SK-N-DZ (cell line): ENCODE results near the gene OVOL2. TPM values are rescaled to one million over a fixed set of nuclear protein-coding genes. Genes with fewer than 3 reads are reported as not detected.
"Not testable (repeated sequence)": the region's sequence is repeated elsewhere in the genome, so short reads cannot be mapped to it uniquely, and the experiment has no call there.

Source experiments
- DNase-seq: peaks from one replicate; pipeline ENCODE4 v3.0.0-alpha.2; 2015; ENCODE audit warnings: low spot score
- polyA plus RNA-seq, 2 experiments: library from polyadenylated mRNA; depleted of rRNA; stranded (reverse); fragments of >200 nt; gene quantifications; 2 replicates each; pipeline ENCODE4 v1.2.3, GENCODE V29; 2014

Gene OVOL2
- not detected in 2 replicates for polyA plus RNA-seq (2014; cell fraction: cytosol; rRNA removed)
- 1.7 TPM in 1 of 2 replicates, not detected in the other for polyA plus RNA-seq (2014; cell fraction: nucleus; rRNA removed)

DNA sequence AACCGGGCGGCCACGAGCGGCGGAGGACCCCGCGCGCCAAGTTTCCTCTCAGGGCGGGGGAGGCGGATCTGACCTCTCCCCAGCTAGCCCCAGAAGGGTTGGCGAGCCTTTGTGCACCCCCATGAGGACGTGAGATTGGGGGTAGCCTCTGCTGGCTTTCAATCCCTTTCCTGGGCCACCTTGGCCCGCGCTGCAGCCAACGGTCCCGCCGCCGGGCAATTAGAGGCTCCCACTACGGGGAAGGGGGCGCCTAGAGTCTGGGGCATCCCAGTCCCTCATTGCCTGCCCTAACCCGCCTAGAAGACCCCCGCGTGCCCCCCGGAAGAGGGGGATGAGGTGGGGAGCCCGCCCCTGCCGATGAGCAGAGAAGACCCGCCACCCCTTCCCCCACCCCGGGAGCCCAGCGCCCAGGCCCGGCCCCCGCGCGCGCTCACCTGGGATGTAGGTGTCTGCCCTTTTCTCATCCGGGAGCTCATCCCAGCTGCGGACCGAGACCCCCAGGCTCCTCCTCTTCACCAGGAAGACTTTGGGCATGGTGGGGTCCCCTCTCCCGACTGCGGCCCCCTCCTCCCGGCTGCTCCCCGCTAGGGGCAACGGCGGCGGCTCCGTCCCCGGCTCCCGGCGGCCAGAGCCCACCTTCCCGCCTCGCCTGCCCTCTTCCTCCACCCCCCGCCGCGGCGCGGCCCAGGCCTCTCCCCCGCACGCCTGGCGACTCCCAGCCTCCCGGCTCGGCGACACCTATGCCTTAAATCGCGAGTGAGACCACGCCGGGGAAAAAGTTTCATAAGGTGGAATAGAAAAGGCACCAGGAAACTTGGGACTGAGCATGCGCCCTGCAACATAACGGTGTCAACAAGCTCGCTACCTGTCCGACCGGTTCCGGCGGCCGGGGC is at the start of gene OVOL2:
Gene OVOL2 (minus strand): TSS at position 816 of the 893 bp plus-strand sequence. CDS start 282 bp downstream, at position 534.
- DNase-seq = no peak

DNA sequence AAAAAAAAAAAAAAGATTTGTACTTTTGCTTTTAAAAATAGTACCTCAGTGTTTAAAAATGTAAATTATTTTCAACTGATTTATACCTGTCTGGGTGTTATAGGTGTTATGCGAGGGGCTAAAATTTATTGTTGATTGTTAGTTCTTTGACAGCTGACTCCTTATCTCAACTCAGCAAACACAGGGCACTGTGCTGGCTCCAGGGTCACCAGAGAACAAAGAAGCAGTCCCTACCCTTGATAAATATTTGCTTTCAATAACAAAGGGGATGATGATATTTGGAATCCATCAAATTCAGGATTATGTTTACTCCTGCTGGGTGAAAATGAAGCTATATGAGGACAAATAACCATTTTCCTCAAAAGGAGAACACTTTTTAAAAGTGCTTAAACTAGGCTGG is 45.8 kb upstream of the OVOL2 start:
- no peak for DNase-seq

DNA sequence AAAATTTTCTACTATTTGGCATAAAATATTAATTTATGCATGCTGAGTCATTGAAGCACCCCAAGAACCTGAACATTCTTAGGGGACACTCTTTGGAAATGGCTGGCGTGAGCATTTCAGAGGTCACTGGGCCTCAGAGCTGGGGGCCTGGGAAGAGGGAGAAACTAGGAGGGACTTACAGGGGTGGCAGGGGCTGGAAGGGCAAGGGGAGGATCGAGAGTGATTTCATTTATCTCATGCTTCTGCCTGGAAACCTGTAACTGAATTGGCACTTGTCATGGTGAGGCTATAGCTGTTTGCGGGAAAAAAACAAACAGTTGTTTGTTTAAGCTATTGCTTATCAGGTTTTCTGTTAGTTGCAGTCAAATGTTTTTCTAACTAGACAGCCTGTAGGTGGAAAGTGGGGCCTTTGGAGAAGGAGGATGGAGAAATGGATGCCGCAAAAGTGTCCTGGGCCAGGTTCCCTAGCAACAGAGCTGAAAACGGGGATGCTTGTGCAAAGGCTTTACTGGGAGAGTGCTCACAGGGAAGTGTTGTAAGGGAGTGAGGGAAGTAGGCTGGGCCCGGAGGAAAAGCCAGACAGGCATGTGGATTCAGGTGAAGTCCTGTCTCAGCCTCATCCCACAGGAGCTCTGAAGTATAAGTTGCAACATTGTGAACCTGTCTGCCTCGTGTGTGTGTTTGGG is 43.6 kb upstream of the OVOL2 start:
- DNase-seq = no peak

DNA sequence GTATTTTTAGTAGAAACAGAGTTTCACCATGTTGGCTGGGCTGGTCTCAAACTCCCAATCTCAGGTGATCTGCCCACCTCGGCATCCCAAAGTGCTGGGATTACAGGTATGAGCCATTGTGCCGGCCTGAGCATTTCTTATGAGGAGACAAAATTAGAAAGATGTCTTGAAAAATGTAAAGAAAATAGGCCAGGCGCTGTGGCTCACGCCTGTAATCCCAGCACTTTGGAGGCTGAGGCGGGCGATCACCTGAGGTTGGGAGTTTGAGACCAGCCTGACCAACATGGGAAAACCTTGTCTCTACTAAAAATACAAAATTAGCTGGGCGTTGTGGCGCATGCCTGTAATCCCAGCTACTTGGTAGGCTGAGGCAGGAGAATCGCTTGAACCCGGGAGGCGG is 42.9 kb upstream of the OVOL2 start:
- DNase-seq = not testable (repeated sequence)

DNA sequence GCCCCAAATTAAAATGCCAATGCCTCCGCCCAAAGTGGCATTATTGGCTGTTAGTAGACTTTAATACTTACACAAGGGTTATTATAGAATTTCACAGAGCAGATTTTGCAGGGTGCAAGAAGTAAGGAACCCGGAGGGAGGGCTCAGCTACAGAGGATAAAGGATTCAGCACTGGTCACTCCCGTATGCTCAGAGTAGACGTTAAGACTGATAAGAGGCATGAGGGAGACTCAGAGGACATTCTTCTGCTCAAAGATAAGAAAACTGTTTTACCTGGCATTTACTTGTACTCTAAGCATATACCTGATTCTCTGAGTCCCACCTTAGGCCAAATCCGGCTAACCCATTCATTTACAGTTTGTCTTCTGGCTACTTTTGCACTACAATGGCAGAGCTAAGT is 36.5 kb upstream of the OVOL2 start:
- DNase-seq = no peak

DNA sequence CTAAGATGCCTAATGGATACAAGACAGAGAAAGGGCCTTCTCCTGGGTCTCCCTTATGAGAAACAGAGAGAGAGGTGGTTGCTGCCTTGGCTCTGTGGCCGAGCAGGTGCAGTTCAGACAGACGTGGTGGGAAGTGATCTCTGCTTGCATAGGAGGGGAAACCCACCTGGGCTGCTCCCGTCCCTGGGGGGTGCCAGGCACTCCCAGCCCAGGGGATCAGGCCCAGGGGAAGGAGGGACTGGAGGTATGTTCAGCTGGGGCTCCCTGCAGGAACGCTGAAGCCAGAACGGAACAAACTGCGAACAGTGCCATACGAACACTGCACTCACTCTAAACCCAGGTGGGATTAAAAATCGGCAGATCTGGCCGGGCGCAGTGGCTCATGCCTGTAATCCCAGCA is 35.7 kb upstream of the OVOL2 start:
- DNase-seq = no peak

DNA sequence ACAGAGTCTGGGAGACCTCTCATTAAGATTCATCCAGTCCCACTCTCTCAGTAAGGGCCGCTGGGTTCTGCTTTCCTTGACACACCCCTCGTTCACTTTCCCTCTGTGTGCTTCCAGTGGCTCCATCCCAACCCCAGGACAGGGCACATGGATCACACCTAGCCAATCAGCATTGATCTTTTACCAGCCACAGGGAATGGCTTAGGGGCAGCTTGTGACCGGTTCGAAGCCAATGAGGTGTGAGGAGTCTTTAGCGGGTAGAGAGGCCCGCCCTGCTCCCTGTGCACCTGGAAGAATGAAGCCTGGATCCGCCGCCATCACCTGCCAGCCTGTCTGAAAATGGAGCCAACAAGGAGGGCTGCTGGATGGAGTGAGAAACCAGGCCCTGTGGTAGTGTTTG is 35.2 kb upstream of the OVOL2 start:
- DNase-seq = peak; percentile 41

DNA sequence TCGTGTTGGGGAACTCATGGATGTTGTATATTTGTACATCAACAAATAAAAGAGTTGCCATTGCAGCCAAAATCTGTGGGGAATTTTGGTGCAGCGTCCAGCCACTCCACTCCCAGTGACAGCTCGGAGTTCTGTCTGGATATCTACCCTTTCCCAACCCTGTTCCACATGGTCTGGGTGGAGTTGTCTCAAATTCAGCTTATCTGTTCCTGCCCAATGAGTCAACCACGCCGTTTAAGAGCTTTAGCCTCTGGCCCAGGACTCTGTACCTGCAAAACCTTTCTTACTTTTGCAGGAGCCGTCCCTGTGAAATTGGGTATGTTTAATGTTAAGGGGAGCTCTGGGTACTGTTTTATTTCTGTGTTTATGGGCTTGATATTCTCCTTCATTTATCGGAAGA is 33.9 kb upstream of the OVOL2 start:
- no peak for DNase-seq

DNA sequence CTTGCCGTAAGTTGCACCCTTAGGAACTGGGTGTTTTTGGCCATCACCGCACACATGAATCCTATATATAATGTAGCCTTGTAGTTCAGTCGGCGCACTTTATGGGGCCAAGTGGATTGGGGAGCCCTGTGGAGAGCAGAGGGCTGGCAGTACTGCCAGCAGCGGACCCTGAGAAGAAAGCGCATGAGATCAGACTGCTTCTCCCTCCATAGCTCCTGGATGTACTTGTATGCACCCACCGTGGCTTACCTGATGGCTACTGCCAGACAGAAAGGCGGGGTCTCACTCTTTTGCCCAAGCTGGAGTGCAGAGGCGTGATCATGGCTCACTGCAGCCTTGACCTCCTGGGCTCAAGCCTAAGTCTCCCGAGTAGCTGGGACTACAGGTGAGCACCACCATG is 32.8 kb upstream of the OVOL2 start:
- no peak for DNase-seq

DNA sequence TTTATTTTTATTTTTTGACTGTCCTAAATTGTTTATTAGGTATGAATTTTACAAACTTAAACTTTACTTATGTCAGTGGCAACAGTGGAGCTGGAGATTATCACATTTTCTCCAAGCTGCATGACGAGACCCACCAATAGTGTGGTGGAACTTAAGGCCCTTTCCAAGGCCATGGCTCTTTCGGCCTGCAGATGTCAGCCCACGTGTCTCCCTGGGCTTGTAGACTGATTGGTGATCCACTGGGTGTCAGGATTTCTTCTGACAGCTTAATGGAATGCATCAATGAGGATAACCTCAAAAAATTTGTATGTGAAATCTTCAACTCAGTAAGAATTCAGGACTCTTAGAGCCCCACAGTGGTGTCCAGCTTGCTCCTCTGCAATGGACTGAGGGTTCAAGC is 32.3 kb upstream of the OVOL2 start:
- DNase-seq = no peak

DNA sequence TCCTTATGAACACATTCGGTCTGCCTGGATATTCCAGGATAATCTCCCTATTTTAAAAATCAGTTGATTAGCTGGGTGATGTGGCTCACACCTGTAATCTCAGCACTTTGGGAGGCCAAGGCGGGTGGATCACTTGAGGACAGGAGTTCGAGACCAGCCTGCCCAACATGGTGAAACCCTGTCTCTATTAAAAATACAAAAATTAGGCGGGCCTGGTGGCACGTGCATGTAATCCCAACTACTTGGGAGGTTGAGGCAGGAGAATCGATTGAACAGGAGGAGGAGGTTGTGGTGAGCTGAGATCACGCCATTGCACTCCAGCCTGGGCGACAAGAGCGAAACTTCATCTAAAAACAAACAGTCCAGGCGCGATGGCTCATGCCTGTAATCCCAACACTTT is 31.1 kb upstream of the OVOL2 start:
- DNase-seq = not testable (repeated sequence)

DNA sequence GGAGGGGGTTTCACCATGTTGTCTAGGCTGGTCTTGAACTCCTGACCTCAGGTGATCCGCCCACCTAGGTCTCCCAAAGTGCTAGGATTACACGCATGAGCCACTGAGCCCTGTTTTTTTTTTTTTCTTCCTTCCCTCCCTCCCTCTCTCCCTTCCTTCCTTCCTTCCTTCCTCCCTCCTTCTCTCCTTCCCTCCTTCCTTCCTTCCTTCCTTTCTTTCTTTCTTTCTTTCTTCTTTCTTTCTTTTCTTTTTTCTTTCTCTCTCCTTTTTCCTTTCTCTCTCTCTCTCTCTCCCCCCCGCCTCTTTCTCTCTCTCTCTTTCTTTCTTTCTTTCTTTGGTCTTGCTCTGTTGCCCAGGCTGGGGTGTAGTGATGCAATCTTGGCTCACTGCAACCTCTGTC is 30.6 kb upstream of the OVOL2 start:
- DNase-seq = not testable (repeated sequence)

DNA sequence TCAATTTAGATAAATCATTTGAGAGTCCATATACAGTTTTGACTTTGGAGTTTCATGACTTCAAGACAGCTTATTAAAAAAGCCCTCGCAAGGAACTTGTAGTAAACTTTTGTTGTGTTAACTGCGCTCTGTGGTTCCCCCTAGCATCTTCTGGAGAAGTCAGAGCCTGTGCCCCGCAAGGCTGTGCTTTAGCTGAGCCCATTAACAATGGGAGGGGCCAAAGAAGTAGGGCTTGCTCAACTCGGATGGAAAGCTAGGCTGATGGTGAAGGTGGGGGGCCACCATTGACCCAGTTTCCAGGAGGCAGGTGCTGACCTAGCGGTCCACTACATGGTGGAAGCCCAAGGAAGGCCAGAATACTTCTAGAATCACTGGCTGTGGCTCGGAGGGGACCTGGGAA is 29.3 kb upstream of the OVOL2 start:
- no peak for DNase-seq

DNA sequence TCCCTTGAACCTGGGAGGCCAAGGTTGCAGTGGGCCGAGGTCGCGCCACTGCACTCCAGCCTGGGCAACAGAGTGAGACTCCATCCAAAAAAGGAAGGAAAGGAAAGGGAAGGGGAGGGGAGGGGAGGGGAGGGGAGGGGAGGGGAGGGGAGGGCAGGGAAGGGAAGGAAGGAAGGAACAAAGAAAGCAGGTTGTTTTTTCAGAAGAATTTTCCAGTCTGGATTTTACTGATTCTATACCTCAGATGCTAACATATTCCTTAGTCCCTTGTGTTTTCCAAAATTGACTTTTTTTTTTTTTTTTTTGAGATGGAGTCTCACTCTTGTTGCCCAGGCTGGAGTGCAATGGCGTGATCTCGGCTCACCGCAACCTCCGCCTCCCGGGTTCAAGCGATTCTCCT is 23.1 kb upstream of the OVOL2 start:
- not testable (repeated sequence) for DNase-seq

DNA sequence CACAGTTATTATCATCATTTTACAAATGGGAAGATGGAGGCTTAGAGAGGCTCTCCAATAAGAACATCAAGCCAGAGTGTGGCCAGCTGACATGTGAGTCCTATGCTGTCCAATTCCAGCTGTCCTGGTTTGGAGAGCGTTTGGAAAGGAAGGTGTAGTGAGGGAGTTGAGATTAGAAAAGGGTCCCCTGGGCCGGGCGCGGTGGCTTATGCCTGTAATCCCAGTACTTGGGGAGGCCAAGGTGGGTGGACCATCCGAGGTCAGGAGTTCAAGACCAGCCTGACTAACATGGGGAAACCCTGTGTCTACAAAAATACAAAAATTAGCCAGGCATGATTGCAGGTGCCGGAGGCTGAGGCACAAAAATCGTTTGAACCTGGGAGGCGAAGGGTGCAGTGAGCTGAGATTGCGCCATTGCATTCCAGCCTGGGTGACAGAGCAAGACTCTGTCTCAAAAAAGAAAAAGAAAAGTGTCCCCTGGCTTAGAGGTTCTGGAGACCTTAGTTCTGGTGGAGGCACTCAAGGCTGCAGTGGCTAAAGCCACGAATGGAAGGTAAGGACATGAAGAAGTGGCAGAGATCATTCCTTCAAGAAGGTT is 22.1 kb upstream of the OVOL2 start:
- no peak for DNase-seq

DNA sequence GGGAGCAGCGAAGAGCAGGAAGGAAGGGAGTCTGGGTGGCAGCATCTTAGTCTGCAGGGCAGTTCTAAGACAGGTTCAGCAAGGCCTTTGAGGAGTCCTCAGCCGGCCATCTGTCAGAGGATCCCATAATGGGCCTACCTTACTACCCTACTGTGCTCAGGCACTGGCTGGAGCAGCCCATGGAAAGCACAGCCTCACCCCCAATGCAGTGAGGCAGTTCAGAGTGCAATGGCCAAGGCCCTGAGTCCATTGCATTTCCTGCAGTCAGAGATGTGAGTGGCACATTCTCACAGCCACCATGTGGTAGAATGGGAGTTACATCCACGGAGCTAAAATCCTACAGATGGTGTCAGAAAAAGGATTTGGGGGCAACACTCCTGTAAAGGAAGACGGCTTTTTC is 19.4 kb upstream of the OVOL2 start:
- DNase-seq = no peak

DNA sequence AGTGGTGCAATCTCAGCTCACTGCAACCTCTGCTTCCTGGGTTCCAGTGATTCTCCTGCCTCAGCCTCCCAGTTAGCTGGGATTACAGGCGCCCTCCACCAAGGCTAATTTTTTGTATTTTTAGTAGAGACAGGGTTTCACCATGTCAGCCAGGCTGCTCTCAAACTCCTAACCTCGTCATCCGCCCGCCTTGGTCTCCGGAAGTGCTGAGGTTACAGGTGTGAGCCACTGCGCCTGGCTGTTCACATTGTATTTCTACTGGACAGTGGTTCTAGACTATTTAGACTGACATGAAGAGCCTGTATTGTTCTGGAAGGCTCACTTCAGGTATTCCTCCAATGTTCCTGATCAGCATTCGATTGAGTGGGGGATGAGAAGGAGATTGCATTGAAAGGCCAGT is 14.8 kb upstream of the OVOL2 start:
- no peak for DNase-seq

DNA sequence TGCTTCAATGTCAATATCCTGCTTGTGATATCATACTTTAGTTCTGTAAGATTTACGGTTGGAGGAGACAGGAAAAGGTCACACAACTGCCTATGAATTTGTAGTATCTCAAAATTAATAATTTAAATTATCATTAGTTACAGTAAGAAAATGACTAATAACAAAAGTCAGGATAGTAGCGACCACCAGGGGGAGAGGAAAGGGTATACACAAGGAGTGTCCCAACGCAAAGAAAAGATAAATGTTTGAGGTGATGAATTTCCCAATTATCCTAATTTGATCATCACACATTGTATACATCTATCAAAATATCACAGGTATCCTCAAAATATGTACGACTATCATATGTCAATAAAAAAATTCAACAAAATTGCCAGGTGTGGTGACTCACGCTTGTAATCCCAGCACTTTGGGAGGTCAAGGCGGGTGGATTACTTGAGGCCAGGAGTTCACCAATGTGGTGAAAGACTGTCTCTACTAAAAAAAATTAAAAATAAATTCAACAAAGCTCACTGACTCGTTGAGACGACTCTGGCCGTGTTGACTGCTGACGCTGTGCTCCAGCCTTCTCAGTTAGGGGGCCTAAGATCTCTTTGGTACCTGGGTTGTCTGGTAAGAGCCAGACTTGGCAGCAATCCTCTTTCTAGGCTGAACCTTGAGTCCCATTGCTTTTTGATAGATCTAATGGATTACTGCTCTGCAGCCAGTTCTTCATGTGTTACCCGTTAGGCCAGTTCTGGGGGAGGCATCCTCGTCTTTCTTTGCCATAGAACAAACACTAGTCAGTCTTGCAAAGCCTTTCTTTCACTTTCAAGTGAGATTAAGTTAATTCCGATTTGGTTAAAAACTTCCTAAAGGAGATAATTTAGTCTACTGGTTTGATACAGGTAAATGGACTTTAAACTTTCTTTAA is 9.0 kb upstream of the OVOL2 start:
- DNase-seq = no peak

DNA sequence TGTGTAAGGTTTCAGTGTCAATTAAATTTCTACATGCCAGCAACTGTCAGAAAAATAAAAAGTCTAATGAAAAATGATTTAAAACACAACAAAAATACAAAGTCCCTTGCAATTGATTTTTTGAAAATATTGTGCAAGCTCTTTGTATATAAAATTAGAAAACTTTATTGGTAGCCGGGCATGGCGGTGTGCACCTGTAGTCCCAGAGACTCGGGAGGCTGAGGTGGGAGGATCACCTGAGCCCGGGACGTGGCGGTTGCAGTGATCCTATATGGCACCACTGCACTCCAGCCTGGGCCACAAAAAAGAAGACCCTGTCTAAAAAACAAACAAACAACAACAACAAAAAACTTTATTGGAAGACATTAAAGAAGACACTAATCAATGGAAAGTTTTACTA is 6.0 kb upstream of the OVOL2 start:
- no peak for DNase-seq

DNA sequence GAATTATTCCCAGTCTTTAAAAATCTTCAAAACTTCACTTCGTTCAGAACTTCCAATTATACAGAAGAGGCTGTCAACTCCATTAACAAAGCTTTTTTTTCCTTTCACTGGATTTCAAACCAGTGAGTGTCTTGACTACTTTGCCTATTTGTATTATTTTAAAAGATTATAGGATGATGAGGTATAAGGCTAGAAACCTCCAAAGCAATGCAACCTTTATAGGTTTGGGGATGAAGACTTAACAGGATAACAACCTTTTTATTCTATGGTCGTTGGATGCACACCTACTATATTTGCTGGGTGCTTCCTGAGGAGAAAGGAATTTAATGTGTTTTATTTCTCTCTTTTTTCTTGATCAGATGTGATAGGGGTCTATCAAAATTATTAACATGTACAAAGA is 1.9 kb upstream of the OVOL2 start:
- DNase-seq = no peak
